DOHH2 (cell line): ENCODE measurements around the gene MYL9.

ENCODE experiments used
- EZH2phosphoT487 ChIP-seq: fragments of 200-600 bp; sonication (generic); IDR thresholded peaks from 2 replicates; pipeline ENCODE4 v1.6.1; 2017; ENCODE audit warnings: borderline replicate concordance, mild to moderate bottlenecking, antibody characterized with exemption, low read length, moderate library complexity, mixed read lengths
- TF ChIP-seq, protein P1 (sequence below): fragments of 200-600 bp; sonication (generic); IDR thresholded peaks from one replicate; pipeline ENCODE4 v1.5.1; 2014; ENCODE audit warnings: antibody characterized with exemption, mild to moderate bottlenecking, low read depth, low read length; ENCODE audit not compliant: poor library complexity, severe bottlenecking

DNA sequence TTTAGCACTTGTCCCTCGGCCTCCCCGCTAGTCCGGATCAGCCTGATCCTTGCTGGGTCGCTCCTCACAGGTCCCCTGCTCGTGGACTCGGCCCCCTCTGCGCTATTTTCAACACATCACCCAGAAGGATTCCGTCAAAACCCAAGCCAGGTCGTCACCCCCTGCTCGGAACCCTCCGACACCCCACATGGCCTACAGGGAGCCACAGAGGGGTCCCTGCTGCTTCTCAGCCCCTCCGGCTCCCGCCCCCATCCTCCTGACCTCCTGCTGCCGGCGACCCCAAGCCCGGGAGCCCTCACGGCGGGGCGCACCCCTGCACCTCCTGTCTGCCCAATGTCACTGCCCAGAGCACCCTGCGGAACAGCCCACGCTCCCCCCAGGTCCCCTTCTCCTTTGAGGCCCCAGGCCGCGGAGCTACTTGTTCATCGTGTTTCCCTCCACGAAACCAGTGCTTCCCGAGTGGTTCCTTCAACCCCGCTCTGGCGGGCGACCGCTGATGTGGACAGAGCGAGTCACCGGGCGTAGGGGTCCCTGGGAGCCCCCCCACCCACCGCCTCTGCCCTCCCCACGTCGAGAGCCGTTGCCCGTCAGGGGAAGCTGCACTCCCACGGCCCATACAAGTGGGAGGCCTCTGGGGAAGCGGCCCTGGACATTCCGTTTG, 638 bp upstream of the MYL9 start:
- TF ChIP-seq, protein P1, sequence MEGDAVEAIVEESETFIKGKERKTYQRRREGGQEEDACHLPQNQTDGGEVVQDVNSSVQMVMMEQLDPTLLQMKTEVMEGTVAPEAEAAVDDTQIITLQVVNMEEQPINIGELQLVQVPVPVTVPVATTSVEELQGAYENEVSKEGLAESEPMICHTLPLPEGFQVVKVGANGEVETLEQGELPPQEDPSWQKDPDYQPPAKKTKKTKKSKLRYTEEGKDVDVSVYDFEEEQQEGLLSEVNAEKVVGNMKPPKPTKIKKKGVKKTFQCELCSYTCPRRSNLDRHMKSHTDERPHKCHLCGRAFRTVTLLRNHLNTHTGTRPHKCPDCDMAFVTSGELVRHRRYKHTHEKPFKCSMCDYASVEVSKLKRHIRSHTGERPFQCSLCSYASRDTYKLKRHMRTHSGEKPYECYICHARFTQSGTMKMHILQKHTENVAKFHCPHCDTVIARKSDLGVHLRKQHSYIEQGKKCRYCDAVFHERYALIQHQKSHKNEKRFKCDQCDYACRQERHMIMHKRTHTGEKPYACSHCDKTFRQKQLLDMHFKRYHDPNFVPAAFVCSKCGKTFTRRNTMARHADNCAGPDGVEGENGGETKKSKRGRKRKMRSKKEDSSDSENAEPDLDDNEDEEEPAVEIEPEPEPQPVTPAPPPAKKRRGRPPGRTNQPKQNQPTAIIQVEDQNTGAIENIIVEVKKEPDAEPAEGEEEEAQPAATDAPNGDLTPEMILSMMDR, result no peak
- TF ChIP-seq EZH2phosphoT487, result no peak
